Epithelial cell of esophagus (primary cell): ENCODE measurements around the gene GRAMD1C.
A peak's percentile ranks its signal among the peaks of the same experiment; 100 is the strongest.

ENCODE experiments used
- DNase-seq: peaks from one replicate; pipeline ENCODE4 v3.0.0; 2010; ENCODE audit warnings: low read depth
- H3K4me3 ChIP-seq: 2 replicates; pipeline ENCODE4 v1.5.1; 2011; ENCODE audit warnings: mild to moderate bottlenecking, low read length, control low read depth
- CTCF ChIP-seq: IDR thresholded peaks from 2 replicates; pipeline ENCODE4 v1.5.1; 2011; ENCODE audit warnings: low read depth, mild to moderate bottlenecking, low read length, control low read depth, inconsistent platforms; ENCODE audit not compliant: insufficient read depth; ENCODE audit errors: missing control alignments

GRAMD1C gene

GRCh38 chr3:113812854-113813253 lies 25.7 kb upstream of the GRAMD1C start:
- TF ChIP-seq CTCF = no peak
- DNase-seq = no peak
- H3K4me3 ChIP-seq = no peak overlapping the region

GRCh38 chr3:113819866-113820265 lies 18.7 kb upstream of the GRAMD1C start:
- H3K4me3 ChIP-seq = no peak overlapping the region
- no peak for DNase-seq
- TF ChIP-seq CTCF = no peak

- peak; percentile 39 for TF ChIP-seq CTCF
- DNase-seq = peak; percentile 43
- no peak overlapping the region for H3K4me3 ChIP-seq
These were observed 13.5 kb upstream of the GRAMD1C start for GRCh38 chr3:113825090-113825489.

GRCh38 chr3:113828600-113828999 lies 10.0 kb upstream of the GRAMD1C start:
- no peak for DNase-seq

GRCh38 chr3:113829576-113830354 lies 8.8 kb upstream of the GRAMD1C start:
- TF ChIP-seq CTCF = no peak
- DNase-seq = peak; percentile 16
- H3K4me3 ChIP-seq = no peak overlapping the region

More at GRCh38 chr3:113828600-113828999, 10.0 kb upstream of the GRAMD1C start:
- no peak for TF ChIP-seq CTCF
- H3K4me3 ChIP-seq = no peak overlapping the region

GRCh38 chr3:113831103-113831355 lies 7.6 kb upstream of the GRAMD1C start:
- no peak for TF ChIP-seq CTCF
- DNase-seq = no peak

More at GRCh38 chr3:113831103-113831355, 7.6 kb upstream of the GRAMD1C start:
- no peak overlapping the region for H3K4me3 ChIP-seq
